H9 (cell line): ENCODE measurements around the gene RNF212. TPM values are rescaled to one million over a fixed set of nuclear protein-coding genes. Genes with fewer than 3 reads are reported as not detected.

Source experiments
- DNase-seq: peaks from one replicate; pipeline ENCODE4 v3.0.0-alpha.2; 2017
- H2AFZ ChIP-seq: one replicate; pipeline ENCODE4 v1.6.1; 2013; ENCODE audit warnings: mild to moderate bottlenecking, low read length, control low read depth, moderate library complexity
- H2AK5ac ChIP-seq: 2 replicates; pipeline ENCODE4 v1.6.1; 2013; ENCODE audit warnings: low read length, control low read depth, mixed read lengths; ENCODE audit not compliant: insufficient read length
- H2BK120ac ChIP-seq: one replicate; pipeline ENCODE4 v1.6.1; 2013; ENCODE audit warnings: low read depth, mild to moderate bottlenecking, low read length, control low read depth, inconsistent platforms; ENCODE audit not compliant: poor library complexity, severe bottlenecking
- H2BK12ac ChIP-seq: 2 replicates; pipeline ENCODE4 v1.6.1; 2013; ENCODE audit warnings: low read length, control low read depth, mixed read lengths, low read depth; ENCODE audit not compliant: insufficient read length
- H2BK15ac ChIP-seq: 2 replicates; pipeline ENCODE4 v1.6.1; 2013; ENCODE audit warnings: low read depth, low read length, control low read depth
- H2BK20ac ChIP-seq: one replicate; pipeline ENCODE4 v1.6.1; 2013; ENCODE audit warnings: low read depth, mild to moderate bottlenecking, low read length, control low read depth, inconsistent platforms; ENCODE audit not compliant: poor library complexity, severe bottlenecking
- H2BK5ac ChIP-seq: 2 replicates; pipeline ENCODE4 v1.6.1; 2013; ENCODE audit warnings: low read length, control low read depth, mixed read lengths; ENCODE audit not compliant: insufficient read length
- H3K14ac ChIP-seq: 2 replicates; pipeline ENCODE4 v1.6.1; 2013; ENCODE audit warnings: low read length, control low read depth; ENCODE audit not compliant: insufficient read depth
- H3K18ac ChIP-seq: 2 replicates; pipeline ENCODE4 v1.6.1; 2013; ENCODE audit warnings: low read depth, mild to moderate bottlenecking, mixed read lengths, low read length, control low read depth; ENCODE audit not compliant: insufficient read length
- H3K23ac ChIP-seq: 2 replicates; pipeline ENCODE4 v1.6.1; 2013; ENCODE audit warnings: low read length, control low read depth, mixed read lengths, low read depth; ENCODE audit not compliant: insufficient read length
- H3K23me2 ChIP-seq: 2 replicates; pipeline ENCODE4 v1.6.1; 2013; ENCODE audit warnings: low read depth, mild to moderate bottlenecking, mixed read lengths, low read length, control low read depth; ENCODE audit not compliant: insufficient read length, poor library complexity, severe bottlenecking
- H3K27ac ChIP-seq: 2 replicates; pipeline ENCODE4 v1.5.1; 2013; ENCODE audit warnings: low read length, control low read depth, mixed read lengths, low read depth; ENCODE audit not compliant: insufficient read length
- H3K27me3 ChIP-seq: 2 replicates; pipeline ENCODE4 v1.6.1; 2013; ENCODE audit warnings: low read length, control low read depth, inconsistent platforms; ENCODE audit not compliant: insufficient read depth
- H3K4ac ChIP-seq: 2 replicates; pipeline ENCODE4 v1.6.1; 2013; ENCODE audit warnings: low read depth, mild to moderate bottlenecking, control low read depth, inconsistent platforms, low read length, moderate library complexity
- H3K4me1 ChIP-seq: 2 replicates; pipeline ENCODE4 v1.6.1; 2013; ENCODE audit warnings: low read length, control low read depth, inconsistent platforms; ENCODE audit not compliant: insufficient read depth
- H3K4me2 ChIP-seq: 2 replicates; pipeline ENCODE4 v1.6.1; 2013; ENCODE audit warnings: low read length, control low read depth, mixed read lengths; ENCODE audit not compliant: insufficient read length, insufficient read depth
- H3K56ac ChIP-seq: 2 replicates; pipeline ENCODE4 v1.6.1; 2013; ENCODE audit warnings: low read depth, mild to moderate bottlenecking, mixed read lengths, low read length, control low read depth; ENCODE audit not compliant: insufficient read length
- H3K79me1 ChIP-seq: 2 replicates; pipeline ENCODE4 v1.6.1; 2013; ENCODE audit warnings: low read depth, mild to moderate bottlenecking, moderate library complexity, low read length, control low read depth, inconsistent platforms; ENCODE audit not compliant: insufficient read depth, poor library complexity, severe bottlenecking
- H3K79me2 ChIP-seq: 2 replicates; pipeline ENCODE4 v1.6.1; 2013; ENCODE audit warnings: low read length, control low read depth, inconsistent platforms; ENCODE audit not compliant: insufficient read depth
- H3K9ac ChIP-seq: 2 replicates; pipeline ENCODE4 v1.6.1; 2013; ENCODE audit warnings: low read length, control low read depth, mixed read lengths; ENCODE audit not compliant: insufficient read length; ENCODE audit errors: extremely low read depth
- H3K9me3 ChIP-seq: one replicate; pipeline ENCODE4 v1.6.1; 2013; ENCODE audit warnings: low read depth, low read length, inconsistent platforms; ENCODE audit not compliant: control insufficient read depth
- H3T11ph ChIP-seq: one replicate; pipeline ENCODE4 v1.6.1; 2013; ENCODE audit warnings: mild to moderate bottlenecking, low read length, control low read depth, inconsistent platforms
- H4K20me1 ChIP-seq: one replicate; pipeline ENCODE4 v1.6.1; 2013; ENCODE audit not compliant: control insufficient read depth, insufficient read length, insufficient read depth
- H4K5ac ChIP-seq: 2 replicates; pipeline ENCODE4 v1.6.1; 2013; ENCODE audit warnings: low read depth, mild to moderate bottlenecking, mixed read lengths, low read length, control low read depth; ENCODE audit not compliant: insufficient read length
- H4K8ac ChIP-seq: replicated peaks from 2 replicates; pipeline ENCODE4 v1.6.1; 2013; ENCODE audit warnings: low read length, control low read depth, mixed read lengths, low read depth; ENCODE audit not compliant: insufficient read length
- H4K91ac ChIP-seq: 2 replicates; pipeline ENCODE4 v1.6.1; 2013; ENCODE audit warnings: low read depth, mild to moderate bottlenecking, moderate library complexity, mixed read lengths, low read length, control low read depth; ENCODE audit not compliant: insufficient read length
- H3K27ac Mint-ChIP-seq, 3 experiments: 2 replicates in 2 of 3; 3 replicates in 1 of 3; pipeline ENCODE4 v1.8.0; 2020 to 2021; ENCODE audit warnings: mixed read lengths in 3 of 3, mild to moderate bottlenecking in 1 of 3, moderate library complexity in 1 of 3
- H3K27me3 Mint-ChIP-seq: 2 replicates; pipeline ENCODE4 v1.8.0; 2021; ENCODE audit warnings: low read depth, mild to moderate bottlenecking, moderate library complexity, mixed read lengths
- H3K36me3 Mint-ChIP-seq, 3 experiments: 2 replicates in 2 of 3; 3 replicates in 1 of 3; pipeline ENCODE4 v1.8.0; 2020 to 2021; ENCODE audit warnings: low read depth in 3 of 3, mixed read lengths in 3 of 3; ENCODE audit not compliant: insufficient read depth in 1 of 3
- H3K4me1 Mint-ChIP-seq, 2 experiments: 2 replicates each; pipeline ENCODE4 v1.8.0; 2020; ENCODE audit warnings: mixed read lengths in 2 of 2
- H3K4me3 Mint-ChIP-seq, 2 experiments: 2 replicates in 1 of 2; 3 replicates in 1 of 2; pipeline ENCODE4 v1.8.0; 2020 to 2021; ENCODE audit warnings: mild to moderate bottlenecking in 2 of 2, mixed read lengths in 2 of 2, moderate library complexity in 1 of 2
- H3K9me3 Mint-ChIP-seq, 2 experiments: 2 replicates in 1 of 2; 3 replicates in 1 of 2; pipeline ENCODE4 v1.8.0; 2020; ENCODE audit warnings: mild to moderate bottlenecking in 2 of 2, mixed read lengths in 2 of 2, moderate library complexity in 1 of 2
- CTCF ChIP-seq: fragments of 200-600 bp; sonication (generic); conservative IDR thresholded peaks from 3 replicates; pipeline ENCODE4 v1.8.0; 2021; ENCODE audit warnings: antibody characterized with exemption, mild to moderate bottlenecking
- WGBS: extraction: QIAGEN DNeasy Blood & Tissue Kit; methylation state at CpG from one replicate; pipeline ENCODE4 v1.1.7; 2013; ENCODE audit warnings: missing lambda C conversion rate, low lambda C conversion rate, mixed read lengths; ENCODE audit not compliant: insufficient read length; ENCODE audit errors: extremely low coverage; 5-methylcytosine and 5-hydroxymethylcytosine counted together
- total RNA-seq: library from RNA; stranded (reverse); gene quantifications from 2 replicates; pipeline ENCODE4 v1.2.1, GENCODE V29; 2021

The RNF212 gene
- total RNA-seq, 1 experiment from 2014 or later = 3.0 TPM

DNA sequence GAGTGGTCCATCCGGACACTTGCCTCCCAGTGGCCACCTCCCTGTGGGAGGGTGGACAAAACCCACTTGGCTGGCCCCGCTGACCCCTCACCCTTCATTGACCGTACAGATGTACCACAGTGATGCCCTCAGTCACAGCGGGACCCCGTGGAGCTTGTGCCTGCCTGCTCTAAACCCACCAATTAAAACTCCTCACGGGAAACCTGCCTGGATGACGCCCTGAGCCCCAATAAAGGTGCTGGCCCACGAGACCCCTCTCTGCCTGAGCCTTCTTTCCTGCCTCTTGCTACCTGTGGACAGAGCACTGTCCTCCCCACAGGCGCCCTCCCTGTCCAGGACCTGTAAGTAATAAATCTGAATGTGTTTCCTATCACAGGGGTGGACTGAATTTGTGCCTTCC lies 32.9 kb downstream of the RNF212 start:
- Histone ChIP-seq H3K4me2 (no peak overlapping the region), H4K20me1 (no peaks in the 10 kb centered on the region), H2BK15ac (no peak overlapping the region), H2BK20ac (no peak overlapping the region), H2AK5ac (no peak overlapping the region), H3K4me1 (no peaks in the 10 kb centered on the region), H3K9ac (no peak overlapping the region), H2BK120ac (no peak overlapping the region), H3K79me1 (no peaks in the 10 kb centered on the region), H4K8ac (no peak overlapping the region), H3K23me2 (no peaks in the 10 kb centered on the region), H4K5ac (no peak overlapping the region), H3K14ac (no peak overlapping the region), H4K91ac (no peak overlapping the region), H3K56ac (no peak overlapping the region), H2BK12ac (no peak overlapping the region), H3K27me3 (no peaks in the 10 kb centered on the region), H3K4ac (no peak overlapping the region), H3K23ac (no peak overlapping the region), H3K27ac (no peak overlapping the region), H2AFZ (no peak overlapping the region), H3K18ac (no peak overlapping the region), H3K79me2 (no peaks in the 10 kb centered on the region), H2BK5ac (no peak overlapping the region), H3K9me3 (no peaks in the 10 kb centered on the region), H3T11ph (no peak overlapping the region)
- Mint-ChIP-seq H3K27me3 (peaks cover 61% of the 10 kb centered on the region), H3K4me3 (no peak overlapping the region; a peak in 1 of 5 replicates), H3K27ac (no peak overlapping the region), H3K36me3 (no peaks in the 10 kb centered on the region; a peak in 2 of 7 replicates), H3K4me1 (peaks cover 2 to 5% of the 10 kb centered on the region in 2 experiments; a peak in 2 of 4 replicates), H3K9me3 (no peaks in the 10 kb centered on the region; a peak in 2 of 5 replicates)
- TF ChIP-seq CTCF = no peak
- DNase-seq = no peak
- no CpG with 5 or more reads among the region's 9 CpGs for WGBS
